Uterus (tissue), 4 donors: Measurements from ENCODE around the gene MT1A. TPM values are rescaled to one million over a fixed set of nuclear protein-coding genes. Genes with fewer than 3 reads are reported as not detected.
A peak's percentile ranks its signal among the peaks of the same experiment; 100 is the strongest.

ENCODE experiments used
- DNase-seq, 2 donors: peaks; one replicate each; pipeline ENCODE4 v3.0.0-alpha.2; 2019 to 2020
- H3K27ac ChIP-seq, 2 donors: fragments of 200-600 bp; sonication (generic); 1 replicate in 1 of 2; 2 replicates in 1 of 2; pipeline ENCODE4 v1.5.1; 2016 to 2018
- H3K27me3 ChIP-seq, 2 donors: fragments of 200-600 bp; sonication (generic); one replicate each; pipeline ENCODE4 v1.5.1; 2018 to 2019; ENCODE audit warnings: control low read depth in 1 of 2
- H3K36me3 ChIP-seq, 2 donors: fragments of 200-600 bp; sonication (generic); one replicate each; pipeline ENCODE4 v1.5.1; 2019; ENCODE audit warnings: control low read depth in 1 of 2
- H3K4me1 ChIP-seq, 2 donors: fragments of 200-600 bp; sonication (generic); one replicate each; pipeline ENCODE4 v1.5.1; 2018 to 2019; ENCODE audit warnings: control low read depth in 1 of 2
- H3K4me3 ChIP-seq, 2 donors: fragments of 200-600 bp; sonication (generic); 1 replicate in 1 of 2; 2 replicates in 1 of 2; pipeline ENCODE4 v1.5.1; 2018 to 2019; ENCODE audit warnings: mild to moderate bottlenecking in 1 of 2
- H3K9me3 ChIP-seq, 2 donors: fragments of 200-600 bp; sonication (generic); one replicate each; pipeline ENCODE4 v1.5.1; 2019; ENCODE audit warnings: control low read depth in 1 of 2
- POLR2A ChIP-seq, 2 donors: fragments of 450-650 bp; IDR thresholded peaks; one replicate each; pipeline ENCODE4 v1.6.1; 2016; ENCODE audit warnings: antibody characterized with exemption in 2 of 2, mild to moderate bottlenecking in 1 of 2, moderate library complexity in 1 of 2
- intact Hi-C: fragments of 100-400 bp; cut with DNase I; formaldehyde crosslinking; loops from one replicate; pipeline ENCODE4 v1.15.1; 2023; ENCODE audit warnings: low total_unique reads
- total RNA-seq, 4 donors: library from RNA; depleted of rRNA in 3 of 4; stranded (reverse); fragments of >200 nt in 3 of 4; gene quantifications; one replicate each; pipeline versions ENCODE4 v1.1.0 to v1.2.4, GENCODE V29; 2014 to 2023
- TF ChIP-seq, protein P1 (sequence below), 4 experiments: fragments of 200-600 bp in 2 of 4; fragments of 450-650 bp in 2 of 4; sonication (generic) in 2 of 4; IDR thresholded peaks; one replicate each; pipeline ENCODE4 v1.5.1; 2016 to 2019; ENCODE audit warnings: antibody characterized with exemption in 4 of 4, mild to moderate bottlenecking in 2 of 4, moderate library complexity in 1 of 4
- donor health status: DM: yes; HTN: yes; CAD: no.

The MT1A gene
- total RNA-seq, 4 donors from 2014 or later = 13.8 TPM; not detected in 3

DNA sequence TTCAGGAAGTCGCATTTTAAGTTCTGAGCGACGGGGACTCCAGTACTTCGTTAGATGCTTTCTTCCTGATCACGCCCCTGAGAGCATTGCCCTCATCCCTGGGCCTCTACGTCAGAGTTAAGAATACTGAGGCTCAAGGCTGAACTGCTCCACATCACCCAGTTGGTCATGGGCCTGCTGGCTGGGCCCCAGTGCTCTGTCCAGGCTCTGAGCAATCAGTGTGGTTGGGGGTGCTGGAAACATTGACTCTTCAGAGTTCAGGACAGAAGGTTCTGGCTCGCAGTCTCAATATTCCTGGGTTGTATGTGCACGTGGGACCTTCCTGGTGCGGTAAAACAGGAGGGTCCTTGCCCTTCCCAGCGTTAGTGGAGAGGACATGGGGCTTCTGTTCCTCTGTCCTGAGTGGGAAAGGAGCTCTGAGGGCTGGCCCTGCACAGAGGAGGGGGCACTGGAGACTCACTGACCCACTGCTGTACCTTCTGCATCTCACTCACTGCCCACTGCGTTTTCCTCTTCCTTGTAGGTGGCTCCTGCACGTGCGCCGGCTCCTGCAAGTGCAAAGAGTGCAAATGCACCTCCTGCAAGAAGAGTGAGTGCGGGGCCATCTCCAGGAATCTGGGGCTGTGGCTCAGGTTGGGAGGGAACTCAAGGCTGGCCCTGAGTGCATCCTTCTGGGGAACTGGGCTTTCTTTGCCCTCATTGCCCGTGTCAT, 12.4 kb upstream of the MT1A start:
- H3K9me3 ChIP-seq = no peaks in the 10 kb centered on the region
- intact Hi-C loops = no loop called here
- H3K36me3 ChIP-seq = no peaks in the 10 kb centered on the region
- H3K4me3 ChIP-seq = peak overlapping the region; percentile 46 to 54
- H3K27me3 ChIP-seq = no peaks in the 10 kb centered on the region
- peaks cover 0 to 3% of the 10 kb centered on the region in 2 donors for H3K4me1 ChIP-seq
- peak; percentile 72 to 76 for DNase-seq
- H3K27ac ChIP-seq = peak overlapping the region; percentile 85 to 88
- no peak for TF ChIP-seq POLR2A (IDR thresholded peaks at IDR 0.05)
- TF ChIP-seq, protein P1, sequence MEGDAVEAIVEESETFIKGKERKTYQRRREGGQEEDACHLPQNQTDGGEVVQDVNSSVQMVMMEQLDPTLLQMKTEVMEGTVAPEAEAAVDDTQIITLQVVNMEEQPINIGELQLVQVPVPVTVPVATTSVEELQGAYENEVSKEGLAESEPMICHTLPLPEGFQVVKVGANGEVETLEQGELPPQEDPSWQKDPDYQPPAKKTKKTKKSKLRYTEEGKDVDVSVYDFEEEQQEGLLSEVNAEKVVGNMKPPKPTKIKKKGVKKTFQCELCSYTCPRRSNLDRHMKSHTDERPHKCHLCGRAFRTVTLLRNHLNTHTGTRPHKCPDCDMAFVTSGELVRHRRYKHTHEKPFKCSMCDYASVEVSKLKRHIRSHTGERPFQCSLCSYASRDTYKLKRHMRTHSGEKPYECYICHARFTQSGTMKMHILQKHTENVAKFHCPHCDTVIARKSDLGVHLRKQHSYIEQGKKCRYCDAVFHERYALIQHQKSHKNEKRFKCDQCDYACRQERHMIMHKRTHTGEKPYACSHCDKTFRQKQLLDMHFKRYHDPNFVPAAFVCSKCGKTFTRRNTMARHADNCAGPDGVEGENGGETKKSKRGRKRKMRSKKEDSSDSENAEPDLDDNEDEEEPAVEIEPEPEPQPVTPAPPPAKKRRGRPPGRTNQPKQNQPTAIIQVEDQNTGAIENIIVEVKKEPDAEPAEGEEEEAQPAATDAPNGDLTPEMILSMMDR (IDR thresholded peaks at IDR 0.05) = no peak

DNA sequence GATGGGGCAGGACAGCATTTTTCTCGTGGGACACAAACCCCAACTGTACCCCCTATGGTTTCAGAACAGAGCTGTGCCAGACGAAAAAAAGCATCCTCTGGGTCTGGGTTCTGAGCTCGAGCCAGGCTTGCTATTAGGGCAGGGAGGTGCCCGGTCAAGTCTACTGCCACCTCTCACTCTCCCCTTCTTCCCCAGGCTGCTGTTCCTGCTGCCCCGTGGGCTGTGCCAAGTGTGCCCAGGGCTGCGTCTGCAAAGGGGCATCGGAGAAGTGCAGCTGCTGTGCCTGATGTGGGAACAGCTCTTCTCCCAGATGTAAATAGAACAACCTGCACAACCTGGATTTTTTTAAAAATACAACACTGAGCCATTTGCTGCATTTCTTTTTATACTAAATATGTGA, 11.8 kb upstream of the MT1A start:
- Histone ChIP-seq H3K27ac (peak overlapping the region; percentile 85 to 88), H3K9me3 (no peaks in the 10 kb centered on the region), H3K4me3 (peak overlapping the region; percentile 46 to 54), H3K36me3 (no peaks in the 10 kb centered on the region), H3K27me3 (no peaks in the 10 kb centered on the region), H3K4me1 (peaks cover 0 to 3% of the 10 kb centered on the region in 2 donors)
- TF ChIP-seq POLR2A (IDR thresholded peaks at IDR 0.05) = no peak
- TF ChIP-seq, protein P1 (IDR thresholded peaks at IDR 0.05) = no peak
- DNase-seq = no peak
- intact Hi-C loops = no loop called here

DNA sequence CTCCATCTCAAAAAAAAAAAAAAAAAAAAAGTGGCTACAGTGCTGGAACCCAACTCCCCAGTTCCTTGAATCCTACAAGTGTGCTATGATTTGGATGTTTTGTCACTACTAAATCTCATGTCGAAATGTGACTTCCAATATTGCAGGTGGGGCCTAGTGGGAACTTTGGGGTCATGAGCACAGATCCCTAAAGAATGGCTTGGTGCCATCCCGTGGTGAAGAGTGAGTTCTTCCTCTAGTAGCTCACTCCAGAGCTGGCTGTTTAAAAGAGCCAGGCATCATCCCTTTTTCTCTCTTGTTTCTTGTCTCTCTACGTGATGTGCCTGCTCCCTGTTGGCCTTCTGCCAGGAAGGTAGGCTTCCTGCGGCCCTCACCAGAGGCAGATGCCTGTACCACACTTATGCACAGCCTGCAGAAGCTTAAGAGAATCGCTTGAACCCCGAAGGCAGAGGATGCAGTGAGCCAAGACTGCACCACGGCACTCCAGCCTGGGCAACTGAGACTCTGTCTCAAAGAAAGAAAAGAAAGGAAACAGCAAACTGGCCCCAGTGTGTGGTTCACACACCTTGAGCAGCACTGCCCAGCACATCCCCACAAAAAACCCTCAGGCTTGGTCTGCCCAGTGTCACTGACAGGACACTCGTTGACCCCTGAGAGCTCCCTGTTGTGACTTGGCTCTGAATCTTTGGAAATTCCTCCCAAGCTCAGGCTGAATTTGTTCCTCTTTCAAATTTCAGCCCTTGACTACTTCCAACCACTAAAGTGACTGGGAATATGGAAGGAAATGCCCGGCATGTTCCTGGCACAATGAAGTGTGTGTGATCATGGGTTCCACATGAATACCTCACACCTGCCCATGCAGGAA, 9.7 kb upstream of the MT1A start:
- intact Hi-C loops = no loop called here
- no peak overlapping the region for H3K27ac ChIP-seq
- H3K4me1 ChIP-seq = peaks cover 0 to 3% of the 10 kb centered on the region in 2 donors
- no peak overlapping the region for H3K4me3 ChIP-seq
- DNase-seq = no peak
- H3K9me3 ChIP-seq = no peaks in the 10 kb centered on the region
- TF ChIP-seq, protein P1 (IDR thresholded peaks at IDR 0.05) = no peak
- TF ChIP-seq POLR2A (IDR thresholded peaks at IDR 0.05) = no peak
- H3K36me3 ChIP-seq = no peaks in the 10 kb centered on the region
- H3K27me3 ChIP-seq = no peaks in the 10 kb centered on the region

DNA sequence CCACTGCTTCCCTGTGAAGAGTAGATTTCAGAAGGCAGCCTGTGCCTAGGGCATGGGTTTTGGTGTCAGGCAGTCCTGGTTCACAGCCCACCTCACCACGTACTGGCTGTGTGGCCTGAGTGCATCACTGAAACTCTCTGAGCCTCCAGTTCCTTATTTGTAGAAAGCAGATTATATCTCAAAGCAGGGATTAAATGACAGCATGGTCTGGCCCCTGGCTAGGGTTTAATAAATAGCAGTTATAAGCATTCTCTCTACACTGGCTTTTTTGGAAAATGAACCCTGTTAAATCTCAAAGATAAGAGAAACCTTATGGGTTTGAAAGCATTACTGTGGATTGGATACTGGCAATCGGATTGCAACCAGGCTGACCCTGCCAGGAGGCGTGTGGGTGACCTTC, 8.9 kb upstream of the MT1A start:
- TF ChIP-seq POLR2A (IDR thresholded peaks at IDR 0.05) = no peak
- H3K27me3 ChIP-seq = no peaks in the 10 kb centered on the region
- no peaks in the 10 kb centered on the region for H3K9me3 ChIP-seq
- DNase-seq = no peak
- peaks cover 0 to 3% of the 10 kb centered on the region in 2 donors for H3K4me1 ChIP-seq
- no peaks in the 10 kb centered on the region for H3K36me3 ChIP-seq
- intact Hi-C loops = no loop called here
- H3K4me3 ChIP-seq = no peak overlapping the region
- H3K27ac ChIP-seq = no peak overlapping the region

DNA sequence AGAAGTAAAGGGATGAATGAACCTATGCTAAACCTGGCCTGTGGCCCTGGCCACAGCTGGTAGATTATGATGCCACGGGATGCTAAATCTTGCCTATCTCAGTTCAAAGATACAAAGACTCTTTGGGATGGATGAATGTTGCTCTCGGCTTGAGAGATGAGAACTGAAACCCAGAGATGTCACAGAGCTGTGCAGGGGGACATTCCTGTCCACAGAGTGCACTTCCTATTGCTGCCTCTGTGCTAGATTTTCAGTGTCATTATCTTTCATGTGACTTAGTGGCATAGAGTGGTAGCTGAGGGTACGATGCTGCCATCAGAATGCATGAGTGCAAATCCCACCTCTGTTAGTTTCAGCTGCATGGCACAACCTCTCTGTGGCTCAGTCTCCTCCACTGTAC, 8.3 kb upstream of the MT1A start:
- no peak overlapping the region for H3K4me3 ChIP-seq
- no peaks in the 10 kb centered on the region for H3K9me3 ChIP-seq
- H3K27me3 ChIP-seq = peaks cover 0 to under 1% of the 10 kb centered on the region in 2 donors
- intact Hi-C loops = no loop called here
- H3K36me3 ChIP-seq = no peaks in the 10 kb centered on the region
- peaks cover 0 to 5% of the 10 kb centered on the region in 2 donors for H3K4me1 ChIP-seq
- TF ChIP-seq POLR2A (IDR thresholded peaks at IDR 0.05) = no peak
- TF ChIP-seq, protein P1 (IDR thresholded peaks at IDR 0.05) = no peak
- DNase-seq = no peak
- no peak overlapping the region for H3K27ac ChIP-seq
